Umbilical cord (tissue), 2 donors: Measurements from ENCODE around the gene RNGTT. TPM values are rescaled to one million over a fixed set of nuclear protein-coding genes. Genes with fewer than 3 reads are reported as not detected.
"Not testable (repeated sequence)": the region's sequence is repeated elsewhere in the genome, so short reads cannot be mapped to it uniquely, and the experiment has no call there.

Experiments used
- DNase-seq: peaks from one replicate; pipeline ENCODE4 v3.0.0-alpha.2; 2015; ENCODE audit warnings: low spot score
- total RNA-seq: library from RNA; depleted of rRNA; stranded (reverse); fragments of >200 nt; gene quantifications from one replicate; pipeline ENCODE4 v1.2.3, GENCODE V29; 2014; ENCODE audit warnings: low replicate concordance; ENCODE audit not compliant: insufficient read depth

RNGTT gene
- 14.4 TPM for total RNA-seq

DNA sequence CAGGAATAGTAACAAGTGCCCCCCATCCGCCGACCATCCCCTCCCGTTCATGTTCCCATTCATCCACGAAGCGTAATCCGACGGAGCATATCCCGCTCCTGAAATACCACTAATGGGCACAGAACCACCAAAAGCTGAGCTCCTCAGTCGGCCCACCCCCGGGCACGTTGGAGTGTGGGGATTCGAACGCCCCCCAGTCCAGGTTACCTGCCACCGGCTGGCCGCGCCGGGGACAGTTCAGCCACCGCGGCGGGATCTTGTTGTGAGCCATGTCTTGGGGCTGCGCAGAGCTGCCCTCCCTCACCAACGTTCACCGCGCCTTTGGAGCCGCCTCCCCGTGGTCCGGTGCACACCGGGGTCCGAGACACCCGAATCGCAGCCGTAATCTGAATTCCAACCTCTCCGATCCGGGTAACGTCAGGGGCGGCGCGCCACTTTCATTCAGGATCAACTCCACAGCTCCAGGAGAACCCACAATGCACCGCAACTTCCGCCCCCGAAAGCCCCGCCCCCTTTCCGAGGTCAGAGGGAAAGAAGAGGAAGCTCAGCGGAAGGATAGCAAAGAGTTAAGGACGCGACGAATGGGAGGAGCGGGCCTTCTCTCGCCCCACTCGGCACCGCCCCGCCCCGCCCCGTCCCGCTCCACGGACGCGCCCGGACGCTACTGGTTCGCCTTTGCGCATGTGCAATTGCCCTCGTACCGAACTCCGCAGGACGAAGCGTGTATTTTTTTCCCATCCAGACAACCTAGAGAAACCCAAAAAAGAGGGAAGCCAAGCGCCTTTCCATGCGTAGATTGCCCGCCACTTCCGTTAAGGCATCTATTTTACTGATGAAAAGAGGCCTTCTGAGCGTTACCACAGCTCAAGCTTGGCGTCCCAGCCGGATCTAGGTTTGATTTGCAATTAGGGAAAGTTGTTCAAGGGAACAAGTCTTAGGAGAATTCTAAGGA is at the start of gene RNGTT:
Gene RNGTT, minus strand, starts transcription at position 480 of the 952 bp plus-strand sequence. Its CDS starts 209 bp downstream, at position 271.
- peak; percentile 99 for DNase-seq

DNA sequence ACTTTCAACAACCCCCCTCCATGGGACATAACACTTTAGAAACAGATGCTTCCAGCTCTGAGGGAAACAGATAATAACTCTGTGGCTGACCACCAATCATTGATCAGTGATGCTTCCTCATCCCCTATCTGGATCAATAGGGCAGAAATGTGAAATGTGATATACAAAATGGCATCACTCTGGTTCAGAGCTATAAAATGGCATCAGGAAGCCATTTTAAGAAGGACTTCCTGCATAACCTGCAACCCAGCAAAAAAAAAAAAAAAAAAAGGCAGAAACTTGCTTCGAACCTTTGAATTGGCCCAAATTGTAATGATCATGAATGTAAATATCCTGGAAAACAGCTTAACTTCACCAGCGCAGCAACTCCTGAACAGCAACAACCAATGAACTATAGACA is 48.0 kb upstream of the RNGTT start:
- no peak for DNase-seq

DNA sequence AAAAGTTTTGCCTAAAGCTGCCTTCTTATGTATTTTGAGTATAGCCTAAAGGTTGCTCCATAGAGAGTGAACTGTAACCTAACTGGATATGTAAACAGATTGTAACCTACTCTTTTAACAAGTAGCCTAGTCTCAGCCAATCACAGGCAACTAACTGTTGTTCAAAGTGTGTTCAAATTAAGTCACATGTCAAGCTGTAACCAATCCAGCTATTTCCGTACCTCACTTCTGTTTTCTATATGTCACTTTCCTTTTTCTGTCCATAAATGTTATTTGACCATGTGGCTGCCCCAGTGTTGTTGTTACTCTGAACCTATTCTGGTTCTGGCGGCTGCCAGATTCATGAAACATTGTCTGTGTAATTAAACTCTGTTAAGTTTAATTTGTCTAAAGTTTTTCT is 47.4 kb upstream of the RNGTT start:
- DNase-seq: no peak

DNA sequence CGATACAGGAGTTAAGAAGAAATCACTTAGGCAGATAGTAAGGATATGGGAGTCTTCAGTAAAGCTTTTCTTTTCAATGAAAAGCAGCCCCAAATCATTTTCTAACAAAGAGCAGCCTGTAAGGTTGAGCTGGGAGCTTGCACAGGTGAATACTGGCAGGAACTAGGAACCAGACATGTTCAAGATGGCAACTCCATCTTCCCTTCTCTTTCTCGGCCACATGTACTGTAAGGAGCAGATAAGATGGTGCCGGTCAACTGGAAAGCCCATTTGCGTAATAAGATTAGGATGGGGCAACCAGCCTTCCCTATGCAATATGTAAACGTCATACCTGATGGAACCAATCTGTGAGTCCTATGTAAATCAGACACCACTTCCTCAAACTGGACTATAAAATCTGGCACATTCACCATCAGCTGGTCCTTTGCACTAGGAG is 46.2 kb upstream of the RNGTT start:
- DNase-seq: no peak

DNA sequence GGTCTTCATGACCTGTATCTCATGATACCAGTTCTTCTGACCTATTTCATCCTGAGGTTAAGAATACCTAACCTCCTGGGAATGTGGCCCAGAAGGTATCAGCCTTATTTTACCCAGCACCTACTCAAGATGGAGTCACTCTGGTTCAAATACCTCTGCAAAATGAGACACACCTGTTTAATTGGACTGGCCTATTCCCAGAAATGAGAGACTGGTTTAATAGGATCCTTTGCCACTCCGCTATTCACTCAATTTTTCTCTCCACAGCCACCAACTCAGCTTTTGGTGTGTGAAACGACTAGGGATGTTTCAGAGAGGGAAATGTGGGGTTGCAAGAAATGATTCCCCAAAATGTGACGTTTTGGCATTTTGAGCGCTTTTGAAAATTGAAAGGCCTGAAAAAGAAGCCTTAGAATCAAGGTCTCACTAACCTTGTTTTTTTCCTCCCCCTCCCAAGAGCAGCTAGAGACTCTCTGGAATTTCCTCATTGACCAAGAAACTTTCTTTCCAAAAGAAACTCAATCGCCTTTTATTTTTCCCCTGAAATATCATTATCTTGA is 45.5 kb upstream of the RNGTT start:
- no peak for DNase-seq

DNA sequence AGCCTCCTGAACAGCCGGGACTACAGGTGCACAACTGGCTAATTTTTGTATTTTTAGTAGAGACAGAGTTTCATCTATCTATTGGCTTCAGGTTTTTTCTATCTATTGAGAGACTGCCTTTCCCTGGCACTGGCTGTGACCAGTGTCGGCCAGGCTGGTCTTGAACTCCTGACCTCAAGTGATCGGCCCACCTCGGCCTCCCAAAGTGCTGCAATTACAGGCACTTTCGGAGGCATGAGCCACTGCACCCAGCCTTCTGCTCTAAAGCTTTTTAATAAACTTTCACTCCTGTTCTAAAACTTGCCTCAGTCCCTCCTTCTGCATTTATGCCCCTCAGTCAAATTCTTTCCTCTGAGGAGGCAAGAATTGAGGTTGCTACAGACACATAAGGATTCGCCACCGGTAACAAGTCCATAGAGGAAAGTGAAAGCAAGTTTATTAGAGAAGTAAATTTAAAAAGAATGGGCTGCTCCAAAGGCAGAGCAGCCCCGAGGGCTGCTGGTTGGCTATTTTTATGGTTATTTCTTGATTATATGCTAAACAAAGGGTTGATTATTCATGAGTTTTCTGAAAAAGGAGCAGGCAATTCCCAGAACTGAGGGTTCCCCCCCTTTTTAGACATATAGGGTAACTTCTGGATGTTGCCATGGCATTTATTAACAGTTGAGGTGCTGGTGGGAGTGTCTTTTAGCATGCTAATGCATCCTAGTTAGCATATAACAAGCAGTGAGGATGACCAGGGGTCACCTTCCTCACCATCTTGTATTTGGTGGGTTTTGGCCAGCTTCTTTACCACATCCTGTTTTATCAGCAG is 44.8 kb upstream of the RNGTT start:
- DNase-seq: no peak

DNA sequence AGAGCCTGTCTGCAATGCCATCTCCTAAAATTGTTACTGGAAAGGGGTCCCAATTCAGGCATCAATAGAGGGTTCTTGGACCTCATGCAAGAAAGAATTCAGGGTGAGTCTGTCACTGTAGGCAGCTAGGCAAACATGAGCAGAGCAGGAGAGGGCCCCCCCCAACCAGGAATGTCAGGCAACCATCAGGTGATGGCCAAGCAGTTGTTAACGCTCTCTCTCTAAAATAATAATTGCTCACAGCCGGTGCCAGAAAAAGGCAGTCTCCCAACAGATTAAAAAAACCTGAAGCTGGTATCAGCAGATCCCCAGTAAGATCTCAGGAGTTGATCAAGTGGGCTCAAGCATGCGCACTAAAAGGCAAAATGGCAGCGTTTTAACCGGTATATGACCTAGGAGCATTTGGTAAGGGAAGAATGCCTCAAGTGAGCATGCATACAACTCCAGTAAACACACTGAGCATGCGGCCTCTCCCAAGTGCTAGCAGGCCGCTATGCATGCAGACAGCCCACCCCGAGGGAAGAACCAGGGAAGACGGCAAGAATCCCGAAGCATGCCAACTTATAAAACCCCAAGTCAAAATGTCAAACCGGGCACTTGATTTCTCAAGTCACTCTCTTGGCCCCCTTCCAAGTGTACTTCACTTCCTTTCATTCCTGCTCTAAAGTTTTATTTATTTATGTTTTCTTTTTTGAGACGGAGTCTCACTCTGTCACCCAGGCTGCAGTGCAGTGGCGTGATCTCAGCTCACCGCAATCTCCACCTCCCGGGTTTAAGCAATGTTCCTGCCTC is 44.0 kb upstream of the RNGTT start:
- no peak for DNase-seq

DNA sequence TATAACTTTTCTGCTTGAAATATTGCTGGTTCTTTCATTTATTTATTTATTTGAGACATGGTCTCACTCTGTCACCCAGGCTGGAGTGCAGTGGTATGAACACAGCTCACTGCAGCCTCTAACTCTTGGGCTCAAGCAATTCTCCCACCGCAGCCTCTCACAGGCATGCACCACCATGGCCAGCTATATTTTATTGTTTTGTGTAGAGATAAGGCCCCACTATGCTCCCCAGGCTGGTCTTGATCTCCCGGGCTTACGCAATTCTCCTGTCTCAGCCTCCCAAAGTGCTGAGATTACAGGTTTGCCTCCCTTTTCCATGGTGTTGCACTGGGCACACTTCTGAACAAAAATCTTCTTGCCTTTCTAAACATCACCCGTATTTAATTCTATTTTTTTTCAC is 39.1 kb upstream of the RNGTT start:
- DNase-seq: no peak

DNA sequence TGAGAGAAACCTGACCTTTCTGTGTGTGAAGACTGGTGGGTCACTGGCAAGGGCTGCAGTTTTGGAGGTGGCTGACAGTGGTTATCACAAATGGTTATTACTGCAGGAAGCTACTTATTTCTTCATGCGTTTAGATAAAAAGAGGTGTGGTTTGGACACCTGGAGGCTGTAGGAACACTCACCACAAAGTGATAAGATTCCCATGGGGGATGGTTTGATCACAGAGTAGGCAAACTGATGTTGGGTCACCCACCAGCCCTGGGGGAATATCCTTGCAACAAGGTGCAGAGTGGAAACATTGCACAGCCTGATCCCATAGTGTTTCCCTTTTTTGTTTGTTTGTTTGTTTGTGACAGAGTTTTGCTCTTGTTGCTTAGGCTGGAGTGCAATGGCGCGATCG is 33.9 kb upstream of the RNGTT start:
- no peak for DNase-seq

DNA sequence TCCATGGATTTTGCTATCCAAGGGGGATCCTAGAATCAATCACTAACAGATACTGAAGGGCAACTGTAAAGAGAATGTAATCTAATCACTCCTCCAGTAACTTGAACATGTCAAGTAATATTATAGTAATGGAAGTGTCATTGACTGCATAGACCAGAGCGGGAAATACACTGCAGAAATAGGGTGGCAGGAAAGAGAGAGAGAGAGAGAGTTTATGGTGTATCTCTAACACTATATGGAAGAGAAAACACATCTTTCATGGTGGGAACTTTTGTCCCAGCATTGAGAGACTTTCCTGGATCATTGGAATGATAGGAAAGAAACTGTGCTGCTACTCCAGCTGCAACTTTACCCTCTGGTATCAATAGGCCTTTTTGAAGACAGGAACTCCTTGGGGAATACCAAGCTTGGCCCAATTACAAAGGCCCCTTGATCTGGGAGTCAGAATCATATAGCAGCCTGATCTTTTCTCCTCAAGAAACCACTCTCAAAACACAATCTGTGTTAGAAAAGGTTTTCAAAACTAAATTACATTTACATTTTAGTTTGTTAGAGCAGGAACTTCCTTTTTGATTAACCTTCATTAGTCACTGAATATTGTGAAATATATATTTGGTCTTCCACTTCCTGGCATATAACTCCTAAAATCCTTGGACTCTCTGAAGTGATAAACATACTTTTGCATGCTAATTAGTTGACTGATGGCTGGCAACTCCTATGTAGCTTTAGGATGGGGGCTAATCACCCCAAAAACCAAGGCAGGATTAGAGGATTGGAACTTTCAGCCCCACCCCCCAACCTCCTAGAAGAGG is 29.5 kb upstream of the RNGTT start:
- no peak for DNase-seq

DNA sequence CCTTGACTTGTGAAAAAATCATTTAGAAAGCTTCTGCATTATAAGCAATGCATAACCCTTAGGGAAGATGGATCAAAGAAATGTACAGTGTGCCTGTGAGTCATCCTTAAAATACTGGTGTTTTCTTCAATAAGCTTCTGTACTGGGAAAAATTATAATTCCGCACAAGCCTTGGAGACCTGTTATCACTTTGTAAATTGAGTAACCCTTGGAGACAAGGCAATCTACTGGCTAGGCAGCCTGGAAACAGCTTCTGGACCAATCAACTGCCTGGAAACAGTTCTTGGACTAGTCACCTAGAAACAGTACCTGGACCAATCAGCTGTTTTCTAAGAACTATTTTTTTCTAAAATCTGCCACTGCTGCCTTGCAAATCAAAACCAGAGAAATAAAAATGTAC is 25.8 kb upstream of the RNGTT start:
- DNase-seq: peak; percentile 90

DNA sequence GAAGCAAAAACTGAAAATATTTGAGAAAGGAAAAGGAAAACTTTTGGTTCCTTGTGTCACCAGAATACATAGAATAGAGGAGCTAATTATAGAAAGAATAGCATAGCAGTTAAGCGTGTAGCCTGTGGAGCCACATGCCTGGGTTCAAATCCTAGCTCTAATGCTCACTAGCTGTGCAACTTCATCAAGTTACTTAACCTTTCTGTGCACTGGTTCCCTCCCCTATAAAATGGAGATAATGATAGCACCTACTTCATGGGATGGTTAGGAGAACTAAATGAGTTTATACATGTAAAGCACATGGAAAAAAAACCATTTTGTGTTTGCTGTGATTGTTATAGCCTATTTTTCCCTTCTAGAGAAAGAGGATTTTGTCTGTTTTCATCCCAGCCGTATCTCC is 24.5 kb upstream of the RNGTT start:
- DNase-seq: no peak

DNA sequence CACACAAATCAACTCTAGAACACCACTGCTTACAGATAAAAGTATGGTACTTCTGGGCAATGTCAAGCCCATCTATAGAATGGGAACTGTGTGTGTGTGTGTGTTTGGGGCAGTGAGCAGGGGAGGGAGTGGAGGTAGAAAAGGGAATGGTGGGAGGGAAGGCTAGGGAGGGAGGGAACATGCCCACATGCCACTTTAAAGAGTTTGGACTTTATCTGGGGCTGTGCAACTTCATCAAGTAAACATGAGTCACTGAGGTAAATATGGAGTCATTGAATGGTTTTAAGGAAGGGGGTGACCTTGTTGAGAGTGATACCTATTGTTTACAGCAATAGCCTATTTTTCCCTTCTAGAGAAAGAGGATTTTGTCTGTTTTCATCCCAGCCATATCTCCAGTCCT is 22.5 kb upstream of the RNGTT start:
- DNase-seq: no peak

DNA sequence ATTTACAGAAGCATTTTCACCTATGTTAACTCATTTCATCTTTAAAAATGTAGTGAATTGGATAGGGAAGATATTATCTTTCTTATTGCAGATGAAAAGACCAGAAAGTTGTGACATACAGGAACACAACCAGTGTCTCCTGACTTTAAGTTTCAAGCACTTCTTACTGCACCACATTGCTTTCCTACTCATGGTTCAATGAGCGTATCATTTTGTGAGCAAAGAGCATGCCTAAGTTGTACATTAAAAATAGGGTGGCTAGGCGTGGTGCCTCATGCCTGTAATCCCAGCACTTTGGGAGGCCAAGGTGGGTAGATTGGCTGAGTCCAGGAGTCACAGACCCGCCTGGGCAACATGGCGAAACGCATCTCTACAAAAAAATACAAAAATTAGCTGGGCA is 21.2 kb upstream of the RNGTT start:
- DNase-seq: no peak

DNA sequence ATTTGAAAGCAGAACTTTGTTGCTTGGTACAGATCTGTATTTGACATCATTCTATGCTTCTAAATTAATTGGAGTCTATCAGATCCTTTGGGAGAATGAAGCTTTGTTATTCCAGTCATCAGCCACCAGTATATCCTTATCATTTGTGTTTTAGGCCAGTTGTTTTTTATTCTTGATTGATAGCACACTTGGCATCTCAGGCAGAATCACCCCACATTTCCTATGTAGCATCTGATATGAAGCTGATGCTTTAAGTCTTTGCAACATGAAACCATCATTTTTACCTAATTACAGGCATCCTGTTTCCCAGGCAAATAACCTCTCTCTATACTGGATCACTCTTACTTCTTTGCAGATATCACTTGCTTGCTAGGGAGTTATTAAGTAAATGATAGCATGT is 20.7 kb upstream of the RNGTT start:
- DNase-seq: no peak

DNA sequence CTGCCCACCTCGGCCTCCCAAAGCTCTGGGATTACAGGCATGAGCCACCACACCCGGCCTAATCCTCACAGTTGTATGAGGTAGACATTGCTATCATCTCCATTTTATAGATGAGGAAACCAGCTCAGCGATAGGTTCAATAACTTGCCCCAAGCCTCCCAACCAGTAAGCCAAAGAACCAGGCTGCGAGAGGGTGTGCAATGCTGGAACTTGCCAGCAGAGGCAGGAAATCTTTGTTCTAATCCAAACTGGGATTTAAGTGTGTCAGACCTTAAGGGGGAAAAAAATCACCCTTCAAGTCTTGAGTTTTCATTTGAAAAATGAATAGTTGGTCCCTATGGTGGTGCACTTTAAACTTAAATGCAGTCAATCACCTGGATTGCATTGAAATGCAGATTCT is 20.1 kb upstream of the RNGTT start:
- peak; percentile 35 for DNase-seq

DNA sequence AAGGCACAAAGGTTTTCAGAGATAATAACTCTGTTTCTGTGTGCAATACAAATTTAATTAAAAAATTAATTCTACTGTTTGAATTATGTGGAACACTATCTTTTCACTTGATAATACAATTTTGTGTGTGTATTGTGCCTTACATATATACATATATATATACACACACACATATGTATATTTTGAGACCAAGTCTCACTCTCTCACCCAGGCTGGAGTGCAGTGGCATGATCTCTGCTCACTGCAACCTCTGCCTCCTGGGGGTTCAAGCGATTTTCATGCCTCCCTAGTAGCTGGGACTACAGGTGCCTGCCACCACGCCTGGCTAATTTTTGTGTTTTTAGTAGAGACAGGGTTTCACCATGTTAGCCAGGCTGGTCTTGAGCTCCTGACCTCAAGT is 19.7 kb upstream of the RNGTT start:
- not testable (repeated sequence) for DNase-seq

DNA sequence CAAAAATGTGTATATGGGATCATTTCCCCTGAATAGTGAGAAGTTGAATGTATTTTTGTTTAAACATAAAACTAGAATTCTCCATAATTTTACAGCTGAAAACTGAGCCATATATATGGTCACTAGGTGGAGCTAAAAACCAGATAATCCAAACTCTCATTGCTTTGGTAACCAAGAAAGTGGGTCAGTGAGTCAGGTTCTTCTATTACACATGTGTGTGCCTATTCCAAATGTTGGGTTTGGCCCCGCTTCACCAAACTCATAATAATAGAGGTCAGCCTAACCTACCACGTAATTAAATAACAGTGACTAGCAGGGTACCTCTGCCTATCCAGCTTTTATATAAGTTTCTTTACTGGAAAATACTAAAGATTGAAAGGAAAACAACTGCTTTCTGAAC is 19.3 kb upstream of the RNGTT start:
- DNase-seq: peak; percentile 77

DNA sequence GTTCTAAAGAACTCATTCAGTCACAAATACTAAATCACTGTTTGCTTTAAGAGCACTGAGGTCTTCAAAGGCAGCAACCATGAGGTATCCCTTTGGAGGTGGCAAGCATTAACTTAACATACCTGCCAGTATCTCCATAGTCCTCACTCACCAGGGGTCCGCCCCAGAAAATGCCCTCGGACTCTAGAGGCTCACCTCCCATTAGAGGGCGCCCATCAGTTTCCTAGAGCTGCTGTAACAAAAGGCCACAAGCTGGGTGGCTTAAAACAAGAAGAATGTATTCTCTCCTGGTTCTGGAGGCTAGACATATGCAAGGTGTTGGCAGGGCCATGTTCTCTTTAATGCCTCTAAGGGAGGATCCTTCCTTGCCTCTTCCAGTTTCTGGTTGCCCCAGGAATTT is 12.0 kb upstream of the RNGTT start:
- no peak for DNase-seq
